GM19397 (cell line): Measurements from ENCODE around the gene GPD1.
"Not testable (repeated sequence)": the region's sequence is repeated elsewhere in the genome, so short reads cannot be mapped to it uniquely, and the experiment has no call there.

Experiments used
- ATAC-seq: cut with Tn5 transposase; IDR thresholded peaks from one replicate; pipeline ENCODE4 v1.9.1; 2021; ENCODE audit warnings: mild to moderate bottlenecking, moderate library complexity; ENCODE audit not compliant: unreplicated experiment

GPD1 gene

DNA sequence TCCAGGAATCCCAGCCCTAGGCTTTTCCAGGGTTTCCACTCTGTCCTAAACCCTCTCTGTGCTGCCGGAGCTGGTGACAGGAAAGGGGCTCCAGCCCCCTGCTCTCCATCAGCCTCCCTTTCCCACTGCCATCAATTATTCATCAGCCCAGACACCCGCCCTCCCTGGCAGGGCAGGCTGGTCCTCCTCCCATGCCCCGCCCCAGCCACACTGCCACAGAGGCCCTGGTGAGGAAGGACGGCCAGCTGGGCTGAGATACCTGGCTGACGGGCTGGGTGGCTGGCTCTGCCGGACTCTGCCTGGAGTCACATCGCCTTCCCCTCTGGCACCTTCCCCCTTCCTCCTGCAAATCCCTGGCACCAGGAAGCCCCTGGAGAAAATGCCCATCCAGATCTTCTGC is 30.6 kb upstream of the GPD1 start:
- no peak for ATAC-seq

DNA sequence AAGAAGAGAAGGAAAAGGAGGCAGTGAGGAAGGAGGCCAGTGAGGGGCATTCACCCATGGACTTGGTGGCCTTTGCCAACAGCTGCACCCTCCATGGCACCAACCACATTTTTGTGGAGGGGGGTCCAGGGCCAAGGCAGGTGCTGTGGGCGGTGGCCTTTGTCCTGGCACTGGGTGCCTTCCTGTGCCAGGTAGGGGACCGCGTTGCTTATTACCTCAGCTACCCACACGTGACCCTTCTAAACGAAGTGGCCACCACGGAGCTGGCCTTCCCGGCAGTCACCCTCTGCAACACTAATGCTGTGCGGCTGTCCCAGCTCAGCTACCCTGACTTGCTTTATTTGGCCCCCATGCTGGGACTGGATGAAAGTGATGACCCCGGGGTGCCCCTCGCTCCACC is 30.1 kb upstream of the GPD1 start:
- no peak for ATAC-seq

DNA sequence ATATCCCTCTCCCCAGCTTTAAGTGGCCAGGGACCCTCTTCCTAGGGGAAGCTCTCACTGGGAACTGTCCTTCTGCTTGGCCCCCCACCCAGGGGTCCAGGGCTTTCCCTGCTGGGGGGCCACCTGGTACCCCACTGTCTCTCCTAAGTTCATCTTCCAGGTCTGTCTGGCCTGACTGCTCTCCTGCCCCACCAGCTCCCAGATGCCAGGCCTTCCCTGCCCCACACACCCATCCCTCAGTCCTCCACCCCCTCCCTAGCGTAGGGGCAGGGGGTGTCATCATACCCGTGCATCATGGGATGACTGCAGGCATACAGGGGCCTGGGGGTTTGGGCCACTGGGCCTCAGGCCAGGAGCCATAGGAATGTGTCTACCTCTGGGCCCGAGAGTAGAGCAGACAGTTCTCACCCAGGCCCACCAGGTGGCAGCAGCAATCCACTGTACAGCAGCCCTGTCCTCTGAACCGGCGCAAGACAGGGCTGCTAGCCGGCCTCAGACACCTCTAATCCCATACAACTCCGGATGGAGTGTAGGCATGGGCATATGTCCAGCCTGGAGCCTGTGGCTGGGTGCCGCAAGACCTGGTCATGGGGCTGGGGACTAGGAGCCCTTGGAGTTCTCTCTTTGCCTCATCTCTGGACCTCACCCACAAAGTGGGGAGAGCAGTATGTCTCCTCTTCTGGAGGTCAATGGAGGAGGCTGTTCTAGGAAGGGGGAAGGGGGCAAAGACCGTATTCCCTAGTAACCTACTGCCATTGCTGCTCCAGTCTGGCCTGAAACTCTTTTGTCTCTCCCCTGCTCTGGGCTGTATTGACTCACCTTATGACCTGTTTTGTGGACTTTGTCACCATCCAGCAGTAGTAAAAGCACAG is 28.6 kb upstream of the GPD1 start:
- peak; percentile 74 for ATAC-seq

DNA sequence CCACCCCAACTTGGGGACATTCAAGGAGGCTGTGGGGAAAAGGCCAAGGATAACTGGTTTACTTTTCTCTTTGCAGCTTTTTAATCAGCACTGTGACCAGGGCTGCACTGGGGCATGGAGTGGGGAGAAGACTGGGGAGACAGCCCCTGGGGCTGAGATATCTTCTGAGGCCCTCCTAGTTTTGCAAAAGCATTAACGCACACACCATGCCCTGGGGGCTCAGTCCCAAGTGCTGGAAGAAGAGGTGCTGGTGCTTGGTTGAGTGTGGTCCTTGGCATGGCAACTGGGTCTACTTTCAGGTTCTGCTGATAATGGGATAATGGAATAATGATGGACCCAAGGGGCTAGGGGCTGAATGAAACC is 28.0 kb upstream of the GPD1 start:
- no peak for ATAC-seq

DNA sequence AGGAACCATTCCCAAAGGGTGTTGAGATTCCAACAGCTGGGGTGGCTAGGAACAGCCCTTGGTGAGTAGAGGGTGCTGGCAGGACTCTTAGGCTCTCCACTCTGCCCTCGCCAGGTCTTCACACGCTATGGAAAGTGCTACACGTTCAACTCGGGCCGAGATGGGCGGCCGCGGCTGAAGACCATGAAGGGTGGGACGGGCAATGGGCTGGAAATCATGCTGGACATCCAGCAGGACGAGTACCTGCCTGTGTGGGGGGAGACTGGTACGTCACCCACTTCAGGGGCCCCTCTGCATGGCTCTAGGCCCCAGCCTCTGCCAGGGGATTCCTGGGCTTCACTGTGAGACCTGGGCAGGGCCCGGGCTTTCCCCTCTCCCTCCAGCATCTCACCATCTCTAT is 26.7 kb upstream of the GPD1 start:
- ATAC-seq, result no peak

DNA sequence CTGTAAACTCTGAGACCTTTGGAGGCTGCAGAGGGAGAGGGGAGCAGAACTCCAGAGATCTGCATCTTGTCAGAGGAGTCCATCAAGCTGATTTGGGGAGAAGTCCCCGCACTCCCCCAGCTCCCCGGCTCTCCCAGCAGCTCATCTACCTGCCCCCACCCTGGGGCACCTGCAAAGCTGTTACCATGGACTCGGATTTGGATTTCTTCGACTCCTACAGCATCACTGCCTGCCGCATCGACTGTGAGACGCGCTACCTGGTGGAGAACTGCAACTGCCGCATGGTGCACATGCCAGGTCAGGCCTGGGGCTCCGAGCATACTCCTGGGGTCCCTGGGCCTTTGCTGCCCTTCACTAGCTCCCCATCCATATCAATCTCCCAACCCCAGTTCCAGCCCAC is 25.5 kb upstream of the GPD1 start:
- no peak for ATAC-seq

DNA sequence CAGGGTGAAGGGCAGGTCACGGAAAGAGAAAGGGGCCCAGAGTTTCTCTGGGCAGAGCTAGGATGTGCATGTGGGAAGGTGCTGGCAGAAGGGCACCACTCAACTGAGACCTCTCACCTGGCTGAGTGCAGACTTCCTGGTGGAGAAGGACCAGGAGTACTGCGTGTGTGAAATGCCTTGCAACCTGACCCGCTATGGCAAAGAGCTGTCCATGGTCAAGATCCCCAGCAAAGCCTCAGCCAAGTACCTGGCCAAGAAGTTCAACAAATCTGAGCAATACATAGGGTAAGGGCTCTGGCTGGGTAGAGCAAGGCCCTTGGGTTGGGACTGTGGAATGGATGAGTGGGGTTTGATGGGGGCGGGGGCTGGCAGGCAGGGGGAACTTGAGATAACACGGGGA is 24.0 kb upstream of the GPD1 start:
- ATAC-seq, result no peak

DNA sequence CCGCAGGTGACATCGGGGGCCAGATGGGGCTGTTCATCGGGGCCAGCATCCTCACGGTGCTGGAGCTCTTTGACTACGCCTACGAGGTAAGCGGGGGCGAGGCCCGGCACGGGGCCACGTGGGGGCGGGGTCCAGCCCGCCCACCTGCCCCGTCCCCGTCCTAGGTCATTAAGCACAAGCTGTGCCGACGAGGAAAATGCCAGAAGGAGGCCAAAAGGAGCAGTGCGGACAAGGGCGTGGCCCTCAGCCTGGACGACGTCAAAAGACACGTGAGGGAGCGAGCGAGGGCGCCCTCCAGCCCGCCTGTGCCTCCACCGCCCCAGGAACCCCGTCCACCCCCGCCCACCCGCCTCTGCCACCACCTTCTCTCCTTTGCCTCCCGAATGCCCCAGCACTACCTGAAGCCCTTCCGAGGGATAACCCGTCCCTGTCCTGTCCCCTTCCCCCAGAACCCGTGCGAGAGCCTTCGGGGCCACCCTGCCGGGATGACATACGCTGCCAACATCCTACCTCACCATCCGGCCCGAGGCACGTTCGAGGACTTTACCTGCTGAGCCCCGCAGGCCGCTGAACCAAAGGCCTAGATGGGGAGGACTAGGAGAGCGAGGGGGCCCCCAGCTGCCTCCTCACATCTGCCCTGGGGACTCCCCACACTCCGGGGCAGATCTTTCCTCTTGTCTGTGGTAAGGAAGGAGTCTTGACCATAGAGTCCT is 22.6 kb upstream of the GPD1 start:
- ATAC-seq, result no peak

DNA sequence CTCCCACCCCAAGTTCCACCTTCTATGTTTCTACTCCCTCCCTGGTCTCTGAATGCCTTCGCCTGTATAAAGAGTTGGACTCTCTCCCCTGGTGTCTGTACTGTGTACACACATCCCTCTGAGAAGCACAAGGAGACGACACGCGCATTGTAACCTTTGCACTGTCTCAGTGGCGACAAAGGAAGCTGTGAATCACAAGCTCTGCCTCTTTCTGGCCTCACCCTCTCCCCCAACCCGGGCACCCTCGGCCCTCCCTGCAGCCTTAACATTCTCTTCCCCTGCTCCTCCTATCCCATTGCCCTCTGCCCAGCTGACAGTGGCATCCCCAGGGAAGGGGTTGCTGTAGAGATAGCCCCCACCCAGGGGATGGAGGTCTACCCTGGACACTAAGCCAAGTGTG is 21.2 kb upstream of the GPD1 start:
- ATAC-seq, result no peak

DNA sequence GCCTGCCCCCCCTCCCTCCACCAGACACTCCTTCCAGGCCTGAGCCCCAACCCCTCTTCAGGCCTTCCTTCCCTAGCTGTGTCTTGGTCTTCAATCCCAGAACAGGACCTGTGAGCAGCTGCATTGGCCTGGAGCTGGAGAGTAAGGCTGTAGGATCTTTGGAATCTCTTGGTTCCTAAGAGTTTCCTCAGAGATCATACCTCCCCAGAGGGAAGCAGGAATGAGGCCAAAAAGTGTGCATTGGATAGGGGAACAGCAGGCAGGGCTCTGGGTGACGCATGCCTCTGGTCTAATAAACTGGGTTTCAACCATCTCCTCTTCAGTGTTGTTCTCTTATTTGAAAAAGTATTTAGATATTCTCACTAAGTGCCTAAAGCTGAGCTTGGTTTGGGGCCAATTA is 20.5 kb upstream of the GPD1 start:
- no peak for ATAC-seq

DNA sequence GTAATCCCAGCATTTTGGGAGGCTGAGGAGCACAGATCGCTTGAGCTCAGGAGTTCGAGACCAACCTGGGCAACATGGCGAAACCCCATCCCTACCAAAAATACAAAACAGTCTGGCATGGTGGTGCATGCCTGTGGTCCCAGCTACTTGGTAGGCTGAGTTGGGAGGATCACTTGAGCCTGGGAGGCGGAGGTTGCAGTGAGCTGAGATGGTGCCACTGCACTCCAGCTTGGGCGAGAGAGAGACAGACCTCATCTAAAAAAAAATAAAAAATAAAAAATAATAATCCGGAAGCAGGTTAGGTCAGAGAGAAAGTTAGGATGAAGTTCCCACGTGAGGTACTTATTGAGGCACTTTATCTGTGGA is 19.4 kb upstream of the GPD1 start:
- ATAC-seq, result not testable (repeated sequence)

DNA sequence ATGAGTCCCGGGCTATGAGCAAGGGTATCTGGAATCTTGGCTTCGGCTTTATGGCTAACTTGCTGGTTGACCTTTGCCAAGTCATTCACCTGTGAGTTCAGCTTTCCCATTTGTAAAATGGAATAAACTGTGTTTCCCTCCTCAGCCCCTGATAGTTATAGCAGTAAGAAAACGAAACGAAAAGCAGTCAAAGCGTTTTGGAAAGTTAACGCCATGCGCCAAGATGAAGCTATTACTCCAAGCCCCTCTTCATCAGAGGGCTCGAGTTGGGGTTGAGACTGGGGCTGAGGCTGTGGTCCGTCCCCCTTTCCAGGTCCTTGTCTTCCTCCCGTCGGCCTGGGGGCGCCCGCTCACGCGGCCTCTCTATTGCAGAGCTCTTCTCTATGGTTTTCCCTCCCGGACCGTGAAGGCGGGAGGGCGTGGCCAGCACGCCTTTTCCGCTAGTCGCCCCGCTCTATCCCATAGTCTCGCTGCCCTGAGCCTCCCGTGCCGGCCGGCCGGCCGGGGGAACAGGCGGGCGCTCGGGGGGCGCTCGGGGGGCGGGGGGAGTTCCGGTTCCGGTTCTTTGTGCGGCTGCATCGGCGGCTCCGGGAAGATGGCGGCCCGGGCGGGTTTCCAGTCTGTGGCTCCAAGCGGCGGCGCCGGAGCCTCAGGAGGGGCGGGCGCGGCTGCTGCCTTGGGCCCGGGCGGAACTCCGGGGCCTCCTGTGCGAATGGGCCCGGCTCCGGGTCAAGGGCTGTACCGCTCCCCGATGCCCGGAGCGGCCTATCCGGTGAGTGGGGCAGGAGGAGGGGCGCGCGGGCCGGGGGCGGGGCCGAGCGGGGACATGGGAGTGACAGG is 18.8 kb upstream of the GPD1 start, which contains the start of gene SMARCD1:
TSS of gene SMARCD1 (plus strand) at position 568 of the 840 bp plus-strand sequence. CDS start at position 596, 28 bp downstream.
- peak; percentile 93 for ATAC-seq

DNA sequence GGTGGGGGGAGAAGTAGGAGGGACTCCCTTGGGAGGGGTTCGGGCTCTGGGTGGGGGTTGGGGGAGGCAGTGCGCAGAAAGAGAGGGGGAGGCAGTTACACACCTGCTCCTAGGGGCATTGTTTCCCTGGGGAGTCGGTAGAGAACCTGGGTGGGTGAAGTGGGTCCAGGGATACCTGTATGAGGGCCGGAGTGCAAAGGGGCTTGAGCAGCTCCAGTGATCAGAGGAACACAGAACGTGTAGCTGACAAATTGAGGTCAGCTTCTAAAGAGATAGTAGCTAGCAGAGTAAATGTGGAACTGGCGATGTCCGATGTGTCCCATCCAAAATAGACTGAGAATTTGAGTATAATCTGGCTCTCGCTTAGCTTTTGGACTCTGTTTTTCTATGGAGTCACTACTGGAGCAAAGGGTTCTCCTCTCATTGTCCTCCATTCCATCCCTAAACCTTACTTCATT is 18.2 kb upstream of the GPD1 start:
- ATAC-seq, result no peak

DNA sequence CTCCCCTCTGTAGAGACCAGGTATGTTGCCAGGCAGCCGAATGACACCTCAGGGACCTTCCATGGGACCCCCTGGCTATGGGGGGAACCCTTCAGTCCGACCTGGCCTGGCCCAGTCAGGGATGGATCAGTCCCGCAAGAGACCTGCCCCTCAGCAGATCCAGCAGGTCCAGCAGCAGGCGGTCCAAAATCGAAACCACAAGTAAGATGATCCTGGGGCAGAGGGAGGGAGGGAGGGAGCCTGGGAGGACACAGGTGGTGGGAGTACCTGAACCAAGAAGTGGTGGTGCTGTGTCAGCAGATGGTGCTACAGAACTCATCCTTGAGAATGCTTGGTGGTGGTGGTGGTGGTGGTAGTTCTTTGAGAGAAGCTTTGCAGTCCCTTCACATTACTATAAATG is 17.7 kb upstream of the GPD1 start:
- ATAC-seq, result no peak

DNA sequence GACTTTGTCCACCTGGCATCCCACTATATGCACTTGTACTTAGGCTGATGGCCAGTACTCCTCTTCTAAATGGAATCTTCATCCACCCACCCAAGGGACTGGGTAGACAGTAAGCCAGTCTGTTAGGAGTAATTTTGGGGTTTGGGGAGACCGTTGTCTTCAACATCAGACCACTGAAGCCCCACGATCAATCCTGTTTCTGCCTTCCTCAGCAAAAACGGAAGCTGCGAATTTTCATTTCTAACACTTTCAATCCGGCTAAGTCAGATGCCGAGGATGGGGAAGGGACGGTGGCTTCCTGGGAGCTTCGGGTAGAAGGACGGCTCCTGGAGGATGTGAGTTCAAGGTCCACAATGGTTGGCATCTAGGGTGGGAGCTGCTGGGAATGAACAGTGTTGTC is 16.7 kb upstream of the GPD1 start:
- no peak for ATAC-seq

DNA sequence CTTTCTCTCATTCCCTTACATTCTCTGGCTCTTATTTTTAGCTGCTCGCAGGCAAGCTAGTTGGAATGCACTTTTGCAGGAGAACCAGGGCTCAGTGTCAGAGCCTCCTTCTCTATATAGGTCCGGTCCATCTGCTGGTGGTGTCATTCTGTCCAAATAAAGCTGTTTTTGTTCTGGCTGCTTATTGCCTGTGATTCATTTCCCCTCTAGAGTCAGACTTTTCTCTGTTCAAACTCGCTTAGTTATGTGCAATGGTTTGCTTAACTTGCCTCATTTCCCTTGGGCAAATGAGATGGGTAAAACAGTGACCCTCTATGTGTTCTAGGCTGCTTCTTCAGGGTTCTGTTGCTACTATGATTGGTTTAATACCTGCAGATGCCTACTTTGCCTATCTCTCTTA is 15.8 kb upstream of the GPD1 start:
- no peak for ATAC-seq

DNA sequence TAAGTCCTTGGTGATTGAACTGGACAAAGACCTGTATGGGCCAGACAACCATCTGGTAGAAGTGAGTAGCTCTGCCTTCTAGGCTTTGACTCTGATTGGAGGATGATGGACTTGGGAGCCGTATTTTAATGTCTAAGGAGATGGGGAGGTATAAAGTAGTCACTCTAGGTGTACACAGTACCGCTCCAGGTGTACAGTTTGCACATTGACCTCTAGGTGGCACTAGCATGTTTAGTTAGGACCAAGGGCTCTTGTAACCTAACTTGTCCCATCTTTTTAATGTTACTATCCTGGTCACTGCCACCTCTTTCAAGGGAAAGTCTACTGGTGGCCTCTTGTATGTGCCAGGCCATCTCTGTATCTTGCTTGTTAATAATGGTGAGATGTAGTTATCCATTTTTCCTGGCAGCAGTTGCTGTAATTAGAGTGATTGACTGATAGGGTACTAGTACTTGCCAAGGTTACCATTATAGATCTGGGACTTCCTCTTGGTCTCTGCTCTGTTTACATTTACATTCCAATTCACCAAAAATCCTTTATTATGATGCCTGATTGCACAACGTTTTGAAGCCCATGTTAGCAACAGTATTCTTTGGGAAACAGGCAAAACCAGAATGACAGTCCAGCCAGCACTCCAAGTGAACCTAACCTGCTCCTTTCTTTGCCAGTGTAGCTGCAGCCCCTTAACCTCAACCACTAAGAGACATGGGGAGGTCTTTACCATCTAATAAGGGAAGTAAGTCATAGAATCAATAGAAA is 15.1 kb upstream of the GPD1 start:
- ATAC-seq, result no peak

DNA sequence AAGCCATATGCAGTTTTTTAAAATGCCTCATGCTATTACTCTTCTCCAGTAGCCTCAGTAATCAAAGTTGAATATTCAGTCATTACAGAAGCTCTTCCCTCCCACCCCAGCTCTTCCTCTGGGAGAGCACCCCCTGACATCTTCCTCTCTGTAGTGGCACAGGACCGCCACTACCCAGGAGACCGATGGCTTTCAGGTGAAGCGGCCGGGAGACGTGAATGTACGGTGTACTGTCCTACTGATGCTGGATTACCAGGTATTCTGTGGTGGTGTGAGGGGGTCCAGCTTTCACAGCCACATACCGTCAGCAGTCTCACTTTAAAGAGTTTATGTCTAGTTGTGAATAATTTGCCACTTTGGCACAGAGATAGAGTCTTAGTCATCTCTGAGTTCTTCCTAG is 14.1 kb upstream of the GPD1 start:
- ATAC-seq, result no peak

DNA sequence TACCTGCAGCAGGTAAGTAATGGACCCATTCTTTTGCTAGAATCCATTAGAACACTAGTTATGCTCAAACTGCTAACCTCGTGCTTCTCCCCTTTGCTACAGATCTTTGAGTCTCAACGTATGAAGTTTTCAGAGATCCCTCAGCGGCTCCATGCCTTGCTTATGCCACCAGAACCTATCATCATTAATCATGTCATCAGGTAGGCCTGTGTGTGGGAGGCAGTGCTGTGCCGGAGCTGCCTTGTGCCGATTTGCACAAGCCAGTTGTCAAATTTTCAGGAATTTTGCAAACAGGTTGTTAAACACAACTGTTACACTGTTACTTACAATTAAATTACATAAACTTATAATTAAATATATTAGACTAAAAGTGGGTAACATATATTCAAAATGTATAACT is 13.4 kb upstream of the GPD1 start:
- ATAC-seq, result no peak

DNA sequence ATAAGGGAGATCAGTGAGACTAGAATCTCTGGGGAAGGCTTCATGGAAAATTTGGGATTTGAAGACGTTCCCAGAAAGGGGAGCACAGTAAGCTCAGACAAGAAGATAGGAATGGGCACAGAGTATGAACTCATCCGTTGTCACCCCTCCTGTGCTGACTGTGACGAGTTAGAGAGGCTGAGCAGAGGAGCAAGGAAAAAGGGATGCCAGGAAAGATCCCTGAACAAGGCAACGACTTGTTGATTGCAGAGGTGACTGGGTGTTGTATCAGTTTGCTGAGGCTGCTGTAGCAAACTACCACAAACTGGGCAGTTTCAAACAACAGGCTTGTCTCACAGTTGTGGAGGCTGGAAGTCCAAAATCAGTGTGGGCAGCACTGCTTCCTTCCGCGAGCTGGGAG is 5.9 kb upstream of the GPD1 start:
- ATAC-seq, result no peak
